ENCODE data around the gene INSC.

The INSC gene

GRCh38 chr11:15216678-15217077 is 102.0 kb downstream of the INSC start:
- DNase-seq (ENCODE audit: low read depth) = no peak

GRCh38 chr11:15217416-15217815 is 102.7 kb downstream of the INSC start:
- no peak for DNase-seq (ENCODE audit: low read depth)

DNA sequence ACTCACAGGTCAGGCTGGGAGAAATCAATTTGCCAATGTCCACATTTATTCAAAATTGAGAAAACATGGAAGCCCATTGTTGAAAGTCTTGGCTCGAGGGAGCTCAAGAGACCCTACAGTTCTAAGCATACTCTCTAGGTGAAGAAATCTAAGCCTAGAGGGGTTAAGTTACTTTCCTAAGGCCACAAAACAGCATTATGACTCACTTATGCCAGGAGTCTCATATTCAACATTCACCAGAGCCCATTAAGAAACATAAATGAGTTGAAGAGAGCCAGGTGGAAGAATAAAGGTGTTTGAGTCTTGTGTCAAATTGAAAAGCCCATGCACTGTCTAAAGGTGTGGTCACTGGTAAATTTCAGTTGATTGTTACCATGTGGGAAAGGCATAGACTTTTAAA is 108.1 kb downstream of the INSC start:
- no peak for DNase-seq (ENCODE audit: low read depth)

DNA sequence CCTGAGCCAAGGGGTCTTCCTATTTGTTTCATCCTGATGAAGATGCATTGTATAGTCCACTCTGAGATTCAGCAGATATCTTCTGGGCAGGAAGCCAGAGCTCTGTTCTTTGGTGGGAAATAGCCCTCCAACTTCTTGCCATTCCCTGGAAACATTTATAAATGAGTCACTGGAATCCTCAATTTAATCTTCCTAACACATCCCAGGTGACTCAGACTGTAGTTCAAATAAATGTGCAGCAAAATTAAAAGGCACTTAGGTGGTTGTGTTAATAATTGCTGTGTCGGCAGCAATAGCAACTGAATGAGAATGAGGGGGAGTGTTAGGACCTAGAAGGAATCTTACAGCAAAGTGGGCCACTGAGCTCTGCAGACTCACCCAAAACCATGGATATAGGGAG is 108.6 kb downstream of the INSC start:
- DNase-seq (ENCODE audit: low read depth) = peak; percentile 57

GRCh38 chr11:15224466-15224865 is 109.7 kb downstream of the INSC start:
- DNase-seq (ENCODE audit: low read depth) = no peak

- DNase-seq (ENCODE audit: low read depth) = no peak
These were observed 112.3 kb downstream of the INSC start for GRCh38 chr11:15227011-15227410.

DNA sequence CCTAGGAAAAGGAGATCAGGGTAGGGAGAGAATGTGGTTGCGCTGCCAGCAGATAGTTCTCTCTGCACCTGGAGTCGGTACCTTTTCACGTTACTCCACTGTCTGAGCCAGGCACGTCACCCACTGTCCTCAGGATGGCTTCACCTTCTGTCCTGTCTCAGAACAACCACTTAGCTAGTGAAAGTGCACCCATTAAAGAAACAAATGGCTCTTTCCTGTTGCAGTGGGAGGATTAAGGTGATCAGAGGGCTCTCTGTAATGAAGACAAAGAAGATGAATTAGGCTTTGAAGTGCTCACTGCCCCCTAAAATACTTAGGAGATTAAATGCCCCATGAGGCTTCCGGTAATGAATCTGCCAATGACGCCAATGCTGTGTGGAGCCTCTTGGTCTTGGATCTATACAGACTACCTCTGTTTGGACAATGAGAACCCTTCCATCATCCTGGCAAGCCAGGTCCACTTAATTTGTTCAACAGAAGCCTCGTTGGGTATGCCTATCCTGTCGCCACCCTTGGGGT is 113.7 kb downstream of the INSC start:
- DNase-seq (ENCODE audit: low read depth) = no peak

DNA sequence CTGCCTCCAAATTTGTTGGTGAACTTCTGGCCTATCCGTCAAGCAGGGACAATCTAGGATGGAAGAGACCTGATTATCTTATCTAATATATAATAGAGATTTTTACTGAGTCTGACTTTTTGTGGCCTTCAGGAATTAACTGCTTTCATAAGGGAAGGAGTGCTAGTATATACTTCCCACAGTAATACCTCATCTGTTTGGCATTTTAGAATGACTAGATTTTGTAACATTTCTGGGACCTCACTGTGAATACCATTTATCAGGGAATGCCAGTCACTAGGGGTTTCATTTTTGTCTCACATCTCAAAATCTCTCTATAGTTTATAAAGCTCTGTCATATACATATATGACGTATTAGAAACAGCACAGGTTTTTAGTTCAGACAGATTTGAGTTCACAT is 114.3 kb downstream of the INSC start:
- peak; percentile 59 for DNase-seq (ENCODE audit: low read depth)

DNA sequence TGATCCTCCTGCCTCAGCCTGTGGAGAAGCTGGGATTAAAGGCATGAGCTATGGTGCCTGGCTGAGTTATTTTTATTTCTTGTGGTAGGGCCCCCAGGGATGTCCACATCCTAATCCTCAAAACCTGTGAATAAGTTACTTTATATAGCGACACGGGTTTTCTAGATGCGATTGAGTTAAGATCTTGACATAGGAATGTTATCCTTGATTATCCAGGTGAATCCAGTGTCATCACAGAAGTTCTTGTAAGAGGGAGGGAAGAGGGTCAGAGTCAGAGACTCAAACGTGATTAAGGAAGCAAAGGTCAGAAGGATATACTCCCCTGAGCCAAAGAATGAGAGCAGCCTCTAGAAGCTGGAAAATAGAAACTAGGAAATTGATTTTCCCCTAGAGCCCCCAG is 117.8 kb downstream of the INSC start:
- DNase-seq (ENCODE audit: low read depth) = no peak

DNA sequence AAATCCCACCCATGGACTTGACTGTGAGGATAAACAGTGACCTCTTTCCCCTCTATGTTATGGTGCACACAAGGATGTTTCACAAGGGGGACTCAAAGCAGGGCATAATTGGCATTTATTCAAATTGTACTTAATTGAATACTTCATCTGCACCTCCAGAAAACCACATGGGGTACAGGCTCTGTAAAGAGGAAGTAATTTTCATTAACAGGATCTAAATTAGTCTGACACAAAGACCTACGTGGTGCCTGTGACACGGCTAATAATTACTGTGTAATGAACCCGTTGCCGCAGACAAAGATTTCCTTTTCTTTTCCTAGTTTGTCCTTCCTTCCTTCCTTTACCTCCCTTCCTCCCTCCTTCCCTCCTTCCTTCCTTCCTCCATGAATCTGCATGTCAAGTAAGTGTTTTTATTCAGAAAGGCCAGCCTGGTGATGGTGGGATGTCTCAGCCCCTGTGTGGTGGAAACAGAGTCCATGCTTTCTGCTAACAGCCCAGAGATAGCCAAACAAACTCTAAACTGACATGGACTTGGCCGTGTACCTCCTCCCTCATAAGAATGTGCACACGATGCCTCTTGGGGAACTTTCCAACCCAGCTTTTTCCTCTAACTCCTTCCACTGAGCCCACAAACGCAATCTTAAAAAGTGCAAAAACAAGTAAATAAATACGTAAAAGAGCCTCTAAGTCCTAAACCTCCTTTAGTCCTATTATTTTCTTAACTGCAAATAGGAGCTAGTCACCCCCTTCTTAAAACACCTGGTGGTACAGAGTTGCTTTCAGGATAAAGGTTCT is 118.8 kb downstream of the INSC start:
- no peak for DNase-seq (ENCODE audit: low read depth)

- DNase-seq (ENCODE audit: low read depth) = no peak
These were observed 120.1 kb downstream of the INSC start for GRCh38 chr11:15234796-15235195.

- no peak for DNase-seq (ENCODE audit: low read depth)
These were observed 121.8 kb downstream of the INSC start for GRCh38 chr11:15236559-15236958.

DNA sequence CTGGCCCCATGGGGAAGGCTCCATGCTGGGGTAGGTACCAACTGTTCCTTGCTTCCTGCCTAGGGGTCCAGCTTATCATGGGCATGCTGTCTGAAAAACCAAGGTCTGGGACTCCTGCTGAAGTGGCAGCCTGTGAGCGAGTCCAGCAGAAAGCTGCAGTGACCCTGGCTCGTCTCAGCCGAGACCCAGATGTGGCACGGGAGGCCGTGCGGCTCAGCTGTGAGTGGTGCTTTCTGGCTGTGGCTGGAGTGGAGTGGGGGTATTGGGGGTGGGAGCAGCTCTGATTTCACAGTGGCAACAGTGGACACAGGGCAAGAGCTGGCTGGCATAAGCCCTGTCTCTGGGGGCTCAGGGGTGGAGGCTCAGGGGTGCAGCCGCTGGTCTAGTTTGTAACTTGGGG is 124.1 kb downstream of the INSC start:
- no peak for DNase-seq (ENCODE audit: low read depth)

GRCh38 chr11:15248749-15249148 is 134.0 kb downstream of the INSC start:
- no peak for DNase-seq (ENCODE audit: low read depth)

DNA sequence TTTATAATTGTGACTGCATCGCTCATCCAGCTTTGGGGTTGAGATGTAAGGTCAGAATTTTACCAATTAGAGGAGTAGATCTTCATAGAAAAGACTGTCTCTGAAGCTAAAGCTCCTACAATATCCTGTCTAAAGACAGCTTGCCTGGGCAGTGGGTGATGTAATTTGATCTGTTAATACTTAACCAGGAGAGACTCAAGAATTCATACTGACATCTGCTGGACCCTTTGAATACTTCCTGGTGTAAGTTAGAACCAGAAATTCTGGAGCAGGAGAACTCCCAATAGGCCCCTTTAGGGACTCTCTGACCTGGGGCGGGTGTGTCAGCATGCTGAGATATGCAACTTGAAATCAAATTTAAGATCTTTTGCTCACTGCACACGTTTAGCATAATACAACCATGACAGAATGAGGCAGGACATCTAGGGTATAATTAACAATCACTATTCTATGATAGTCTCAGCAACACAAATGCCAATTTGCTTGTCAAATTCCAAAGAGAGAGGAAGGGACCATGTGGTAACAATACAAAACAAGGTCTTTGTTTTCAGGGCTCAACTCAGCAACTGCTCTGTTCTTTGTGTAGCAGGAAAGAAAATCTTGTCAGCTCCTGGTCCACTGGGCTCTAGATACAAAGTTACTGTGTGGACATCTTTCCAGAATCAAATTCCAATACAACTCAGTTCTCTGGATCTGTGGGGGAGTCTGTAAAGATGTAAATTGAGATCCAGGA is 143.9 kb downstream of the INSC start:
- DNase-seq (ENCODE audit: low read depth) = peak; percentile 39

DNA sequence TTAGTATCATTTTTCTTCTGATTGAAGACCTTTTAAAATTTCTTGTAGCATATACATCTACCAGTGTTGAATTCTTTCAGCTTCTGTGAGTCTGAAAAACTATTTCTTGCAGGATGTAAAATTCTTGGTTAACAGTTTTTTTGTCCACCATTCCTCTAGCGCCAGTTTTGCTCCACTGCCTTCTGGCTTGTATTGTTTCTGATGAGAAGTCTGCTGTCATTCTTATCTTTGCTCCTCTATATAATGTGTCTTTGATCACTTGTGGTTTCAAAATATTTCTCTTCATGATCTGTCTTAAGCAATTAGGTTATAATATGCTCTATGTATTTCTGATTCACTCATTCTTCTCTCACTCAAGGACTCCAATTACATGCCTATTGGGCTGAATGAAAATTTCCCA is 152.3 kb downstream of the INSC start:
- DNase-seq (ENCODE audit: low read depth) = no peak

GRCh38 chr11:15268598-15268997 is 153.9 kb downstream of the INSC start:
- DNase-seq (ENCODE audit: low read depth) = no peak

DNA sequence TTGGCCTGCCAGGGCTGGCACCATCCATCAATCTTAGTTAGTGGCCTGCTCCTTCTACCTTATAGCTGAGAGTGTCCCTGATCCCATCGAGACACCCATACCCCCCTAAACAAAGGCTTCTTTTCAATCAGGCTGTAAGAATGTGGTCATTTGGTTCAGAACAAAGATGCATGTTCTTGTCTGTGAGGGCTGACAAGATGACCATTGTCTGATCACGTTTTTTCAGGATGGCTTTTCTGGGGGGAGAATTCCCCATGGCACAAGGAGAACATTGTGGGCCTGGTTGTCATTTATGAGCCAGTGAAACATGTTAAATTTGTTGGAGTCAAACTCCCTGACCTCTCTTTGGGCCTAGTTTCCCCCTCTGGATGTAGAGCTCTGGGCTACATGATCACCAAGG is 160.4 kb downstream of the INSC start:
- no peak for DNase-seq (ENCODE audit: low read depth)

DNA sequence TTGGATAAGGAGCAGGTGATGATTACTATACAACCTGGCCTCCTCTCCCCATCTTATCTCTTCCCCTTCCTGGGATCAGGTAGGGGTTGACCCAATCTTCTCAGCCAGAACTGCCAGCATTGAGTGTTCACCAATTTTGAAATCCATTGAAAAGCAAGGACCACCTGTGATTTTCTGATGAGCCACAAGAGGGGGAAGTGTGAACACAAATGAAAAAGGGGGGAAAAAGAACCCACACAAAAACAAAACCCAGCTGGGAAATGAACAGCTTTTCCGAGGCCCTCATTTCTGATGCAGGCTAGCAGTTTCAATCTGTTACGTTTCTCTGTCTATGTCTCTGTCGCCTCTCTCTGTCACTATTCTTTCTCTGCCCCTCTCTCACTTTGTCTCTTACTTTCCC is 161.9 kb downstream of the INSC start:
- DNase-seq (ENCODE audit: low read depth) = peak; percentile 36

DNA sequence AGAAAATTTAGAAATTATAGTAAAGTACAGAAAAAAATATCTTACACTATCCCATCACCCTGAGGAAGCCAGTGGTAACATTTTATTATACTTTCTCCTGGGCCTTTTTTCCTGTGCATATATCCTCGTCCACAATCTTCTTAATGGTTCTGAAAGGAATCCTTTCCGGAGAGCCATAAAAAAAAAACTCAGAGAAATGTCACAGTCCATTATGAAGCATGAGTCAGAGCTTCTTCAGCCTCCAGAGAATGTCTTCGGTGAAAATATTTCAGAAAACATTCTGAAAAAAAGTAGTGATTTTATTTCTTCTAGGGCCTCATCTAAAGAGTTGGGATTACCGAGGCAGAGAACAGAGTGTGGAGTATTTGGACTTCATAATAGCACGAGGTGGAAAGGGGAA is 163.4 kb downstream of the INSC start:
- peak; percentile 81 for DNase-seq (ENCODE audit: low read depth)

DNA sequence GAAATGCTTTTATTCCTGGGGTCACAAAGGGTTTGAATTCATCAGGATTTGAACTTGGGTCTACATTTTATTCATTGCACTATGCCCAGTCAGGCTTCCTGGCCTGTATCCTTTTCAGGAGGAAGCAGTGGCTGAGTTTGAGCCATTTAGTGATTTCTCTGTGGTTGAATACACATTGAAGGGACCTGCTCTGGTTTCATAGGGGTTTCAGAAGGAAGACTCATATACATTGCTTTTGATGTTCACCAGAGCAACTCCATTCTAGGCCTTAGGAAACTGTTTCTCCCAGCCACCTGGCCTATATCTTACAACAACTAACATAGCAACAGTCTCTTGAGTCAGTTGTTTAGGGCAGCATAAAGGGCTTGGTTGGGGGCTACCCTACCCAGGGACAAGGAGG is 165.7 kb downstream of the INSC start:
- DNase-seq (ENCODE audit: low read depth) = no peak

- DNase-seq (ENCODE audit: low read depth) = no peak
These were observed 168.0 kb downstream of the INSC start for GRCh38 chr11:15282754-15283153.

DNA sequence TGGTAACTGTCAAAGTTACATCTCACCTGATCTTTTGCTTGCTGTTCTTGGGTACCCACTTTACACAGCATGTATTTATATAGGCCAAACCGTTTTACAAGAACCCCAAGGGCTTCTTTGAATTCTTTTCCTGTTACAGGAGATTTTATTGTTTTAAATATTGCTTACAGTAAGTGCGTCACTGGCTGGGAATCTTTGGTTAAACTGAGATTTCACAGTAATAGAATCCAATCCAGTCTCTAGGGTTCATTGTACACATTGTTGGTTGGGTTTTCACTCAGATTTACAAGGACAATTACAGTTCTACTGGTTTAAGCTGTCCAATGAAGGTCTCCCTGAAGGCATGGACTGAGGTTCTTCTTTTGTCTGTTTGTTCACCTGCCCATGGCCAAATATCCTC is 171.7 kb downstream of the INSC start:
- DNase-seq (ENCODE audit: low read depth) = peak; percentile 86

All from EH (cell line).